Activated CD8-positive, alpha-beta T cell treated with anti-CD3 and anti-CD28 coated beads for 36 hours (primary cell): ENCODE measurements around the gene DDX54. TPM values are rescaled to one million over a fixed set of nuclear protein-coding genes. Genes with fewer than 3 reads are reported as not detected.

Experiments
- ATAC-seq: fragments of 200-7000 bp; cut with Tn5 transposase; one replicate; pipeline ENCODE4 v1.10.0; 2021; ENCODE audit warnings: mild to moderate bottlenecking, moderate library complexity
- CTCF ChIA-PET: fragments of 350-600 bp; sonication (Branson Sonifier 250); formaldehyde crosslinking; loops from one replicate; lab custom pipeline; 2021; ENCODE audit warnings: antibody characterized with exemption; lab: Charles Lee
- POLR2A ChIA-PET: fragments of 350-600 bp; sonication (Branson Sonifier 250); formaldehyde crosslinking; loops from one replicate; lab custom pipeline; 2021; ENCODE audit warnings: antibody characterized with exemption; lab: Charles Lee
- DNase-seq: peaks from one replicate; pipeline ENCODE4 v3.0.0-alpha.2; 2020
- H3K27ac Mint-ChIP-seq: one replicate; pipeline ENCODE4 v1.8.0; 2021; ENCODE audit warnings: mild to moderate bottlenecking, mixed read lengths
- H3K27me3 Mint-ChIP-seq: one replicate; pipeline ENCODE4 v1.8.0; 2021; ENCODE audit warnings: mixed read lengths
- H3K36me3 Mint-ChIP-seq: one replicate; pipeline ENCODE4 v1.8.0; 2021; ENCODE audit warnings: low read depth, mixed read lengths
- H3K4me1 Mint-ChIP-seq: one replicate; pipeline ENCODE4 v1.8.0; 2021; ENCODE audit warnings: low read depth, mixed read lengths
- H3K4me3 Mint-ChIP-seq: one replicate; pipeline ENCODE4 v1.8.0; 2021; ENCODE audit warnings: mild to moderate bottlenecking, moderate library complexity, mixed read lengths
- H3K9me3 Mint-ChIP-seq: one replicate; pipeline ENCODE4 v1.8.0; 2021; ENCODE audit warnings: mixed read lengths
- CTCF ChIP-seq: fragments of 200-600 bp; IDR thresholded peaks from one replicate; pipeline ENCODE4 v1.8.0; 2022; ENCODE audit warnings: antibody characterized with exemption, mild to moderate bottlenecking
- intact Hi-C: fragments of 100-400 bp; cut with micrococcal nuclease; formaldehyde crosslinking; loops from one replicate; pipeline ENCODE4 v1.10.0; 2022
- total RNA-seq, 2 experiments: library from RNA; stranded (reverse); gene quantifications; one replicate each; pipeline ENCODE4 v1.2.3, GENCODE V29; 2021

DDX54 gene
- total RNA-seq, 2 experiments from 2014 or later, result 112 to 133 TPM

GRCh38 chr12:113155646-113156045 lies 29.6 kb downstream of the DDX54 start:
- Mint-ChIP-seq H3K4me1 (peaks cover 28% of the 10 kb centered on the region), H3K36me3 (peaks cover 8% of the 10 kb centered on the region), H3K27ac (no peak overlapping the region), H3K27me3 (peaks cover 18% of the 10 kb centered on the region), H3K4me3 (no peak overlapping the region), H3K9me3 (no peaks in the 10 kb centered on the region)
- ChIA-PET CTCF (interaction anchor here (0.6 to 8.7 kb wide), 3 partner anchors 17 to 1368 kb away, joined by 3 to 65 read pairs (median 15); no protein-coding TSS in a partner anchor), POLR2A (interaction anchor here (0.7 to 1.3 kb wide), 2 partner anchors 10 to 17 kb away, joined by 3 read pairs; no protein-coding TSS in a partner anchor)
- intact Hi-C loops, result no loop called here
- ATAC-seq, result no peak
- TF ChIP-seq CTCF, result no peak
- DNase-seq, result no peak

- H3K27me3 Mint-ChIP-seq, result peaks cover 21% of the 10 kb centered on the region
- intact Hi-C loops, result no loop called here
- ChIA-PET CTCF (interaction anchor here (0.6 to 8.7 kb wide), 6 partner anchors 18 to 1367 kb away, joined by 3 to 65 read pairs (median 18); partner anchors contain the start of gene RASAL1), POLR2A (interaction anchor here (1.3 kb wide), 1 partner anchor 17 kb away, joined by 3 read pairs; no protein-coding TSS in a partner anchor)
- DNase-seq (no peak), ATAC-seq (no peak)
- no peak overlapping the region for H3K4me3 Mint-ChIP-seq
- no peak overlapping the region for H3K27ac Mint-ChIP-seq
- H3K4me1 Mint-ChIP-seq, result peaks cover 28% of the 10 kb centered on the region
- no peaks in the 10 kb centered on the region for H3K9me3 Mint-ChIP-seq
- no peak for TF ChIP-seq CTCF
- H3K36me3 Mint-ChIP-seq, result peaks cover 4% of the 10 kb centered on the region
These were observed 30.2 kb downstream of the DDX54 start for GRCh38 chr12:113155060-113155459.

GRCh38 chr12:113154351-113154973 lies 30.8 kb downstream of the DDX54 start:
- intact Hi-C loops, result loop anchor here (5.0 kb wide), 1 partner anchor 107 kb away; no protein-coding TSS in a partner anchor
- ChIA-PET CTCF (interaction anchor here (0.6 to 8.7 kb wide), 11 partner anchors 11 to 196 kb away, joined by 3 to 65 read pairs (median 10); partner anchors contain the start of gene RASAL1), POLR2A (interaction anchor here (0.6 to 1.5 kb wide), 4 partner anchors 18 to 746 kb away, joined by 3 to 4 read pairs (median 3); no protein-coding TSS in a partner anchor)
- H3K4me3 Mint-ChIP-seq, result peak overlapping the region; percentile 72
- DNase-seq (peak; percentile 41), ATAC-seq (no peak)
- TF ChIP-seq CTCF, result no peak
- H3K9me3 Mint-ChIP-seq, result no peaks in the 10 kb centered on the region
- H3K36me3 Mint-ChIP-seq, result peaks cover 2% of the 10 kb centered on the region
- H3K27me3 Mint-ChIP-seq, result peaks cover 21% of the 10 kb centered on the region
- H3K4me1 Mint-ChIP-seq, result peaks cover 28% of the 10 kb centered on the region
- no peak overlapping the region for H3K27ac Mint-ChIP-seq

- H3K4me3 Mint-ChIP-seq, result peak overlapping the region; percentile 72
- DNase-seq (peak; percentile 83), ATAC-seq (peak; percentile 83)
- POLR2A ChIA-PET, result interaction anchor here (0.6 to 2.4 kb wide), 6 partner anchors 11 to 745 kb away, joined by 3 to 12 read pairs (median 4); partner anchors contain the start of gene RASAL1
- no peaks in the 10 kb centered on the region for H3K9me3 Mint-ChIP-seq
- peak; percentile 51 for TF ChIP-seq CTCF
- peaks cover 28% of the 10 kb centered on the region for H3K4me1 Mint-ChIP-seq
- CTCF ChIA-PET, result interaction anchor here (0.6 to 8.7 kb wide), 23 partner anchors 8 to 166 kb away, joined by 3 to 65 read pairs (median 5); partner anchors contain the start of gene RASAL1
- peaks cover 21% of the 10 kb centered on the region for H3K27me3 Mint-ChIP-seq
- no peaks in the 10 kb centered on the region for H3K36me3 Mint-ChIP-seq
- H3K27ac Mint-ChIP-seq, result peak overlapping the region; percentile 73
- intact Hi-C loops, result loop anchor here (5.0 kb wide), 1 partner anchor 106 kb away; no protein-coding TSS in a partner anchor
These were observed 32.2 kb downstream of the DDX54 start for GRCh38 chr12:113152835-113153814.
